PC-3 (cell line): ENCODE measurements around the gene BCL11A. TPM values are rescaled to one million over a fixed set of nuclear protein-coding genes. Genes with fewer than 3 reads are reported as not detected.

Experiments
- ATAC-seq: fragments of 200-7000 bp; cut with Tn5 transposase; 2 replicates; pipeline ENCODE4 v1.9.1; 2020; ENCODE audit warnings: mild to moderate bottlenecking, moderate library complexity
- BruUV-seq: library from RNA; stranded (reverse); fragments of 400-500 nt; replicated peaks from 2 replicates; lab custom pipeline; 2021; lab: Mats Ljungman, UMichigan
- CTCF ChIA-PET: fragments of 300-600 bp; sonication (Branson Sonifier 250); formaldehyde crosslinking; loops from one replicate; lab custom pipeline; 2022; ENCODE audit warnings: antibody characterized with exemption; lab: Charles Lee
- POLR2A ChIA-PET: fragments of 300-600 bp; sonication (Branson Sonifier 250); formaldehyde crosslinking; loops from one replicate; lab custom pipeline; 2022; ENCODE audit warnings: antibody characterized with exemption; ENCODE audit not compliant: unreplicated experiment; lab: Charles Lee
- DNase-seq: peaks from one replicate; pipeline ENCODE4 v3.0.0-alpha.2; 2015
- H2AFZ ChIP-seq: fragments of 300-600 bp; sonication (generic); 2 replicates; pipeline ENCODE4 v1.6.0; 2016; ENCODE audit warnings: antibody characterized with exemption, low read length
- H3F3A ChIP-seq: fragments of 300-600 bp; sonication (generic); one replicate; pipeline ENCODE4 v1.6.0; 2017; ENCODE audit warnings: antibody characterized with exemption, low read length, control low read depth, mild to moderate bottlenecking; ENCODE audit not compliant: unreplicated experiment
- H3K27ac ChIP-seq: fragments of 300-600 bp; sonication (generic); 2 replicates; pipeline ENCODE4 v1.5.1; 2016; ENCODE audit warnings: mild to moderate bottlenecking, low read length
- H3K27me3 ChIP-seq: fragments of 300-600 bp; sonication (generic); 2 replicates; pipeline ENCODE4 v1.6.1; 2016; ENCODE audit warnings: low read length, mixed read lengths
- H3K36me3 ChIP-seq: fragments of 300-600 bp; sonication (generic); 2 replicates; pipeline ENCODE4 v1.6.1; 2016; ENCODE audit warnings: low read depth, mixed run types, low read length, mixed read lengths
- H3K4me1 ChIP-seq: fragments of 300-600 bp; sonication (generic); 2 replicates; pipeline ENCODE4 v1.5.1; 2016; ENCODE audit warnings: low read length; ENCODE audit not compliant: insufficient read depth
- H3K4me2 ChIP-seq: fragments of 300-600 bp; sonication (generic); 2 replicates; pipeline ENCODE4 v1.6.0; 2016; ENCODE audit warnings: low read length
- H3K4me3 ChIP-seq: fragments of 300-600 bp; sonication (generic); 2 replicates; pipeline ENCODE4 v1.5.1; 2016; ENCODE audit warnings: mild to moderate bottlenecking, low read length, mixed read lengths
- H3K79me2 ChIP-seq: fragments of 300-600 bp; sonication (generic); 2 replicates; pipeline ENCODE4 v1.6.1; 2017; ENCODE audit warnings: low read length, mixed read lengths
- H3K9ac ChIP-seq: fragments of 300-600 bp; sonication (generic); 2 replicates; pipeline ENCODE4 v1.6.0; 2016; ENCODE audit warnings: mild to moderate bottlenecking, low read length
- H3K9me2 ChIP-seq: fragments of 300-600 bp; sonication (generic); replicated peaks from 2 replicates; pipeline ENCODE4 v1.6.1; 2016; ENCODE audit warnings: mixed run types, low read length, mixed read lengths
- H3K9me3 ChIP-seq: fragments of 300-600 bp; sonication (generic); 2 replicates; pipeline ENCODE4 v1.6.1; 2016; ENCODE audit warnings: low read length, mixed read lengths
- H4K20me1 ChIP-seq: fragments of 300-600 bp; sonication (generic); 2 replicates; pipeline ENCODE4 v1.6.1; 2016; ENCODE audit warnings: low read length, mixed read lengths
- CTCF ChIP-seq: fragments of 300-600 bp; sonication (generic); conservative IDR thresholded peaks from 2 replicates; pipeline ENCODE4 v1.5.1; 2017; ENCODE audit warnings: antibody characterized with exemption, low read depth, mild to moderate bottlenecking, low read length
- EZH2 ChIP-seq: fragments of 300-600 bp; sonication (generic); IDR thresholded peaks from one replicate; pipeline ENCODE4 v1.6.1; 2017; ENCODE audit warnings: antibody characterized with exemption, mild to moderate bottlenecking, low read length; ENCODE audit not compliant: unreplicated experiment
- EZH2phosphoT487 ChIP-seq: fragments of 300-600 bp; sonication (generic); IDR thresholded peaks from 2 replicates; pipeline ENCODE4 v1.6.1; 2018; ENCODE audit warnings: mild to moderate bottlenecking, antibody characterized with exemption, low read length, borderline replicate concordance
- intact Hi-C: fragments of 100-400 bp; cut with micrococcal nuclease; formaldehyde crosslinking; loops from 2 replicates; pipeline ENCODE4 v1.9.0; 2023
- total RNA-seq: library from RNA; depleted of rRNA; stranded (reverse); fragments of >200 nt; gene quantifications from 2 replicates; pipeline ENCODE4 v1.2.3, GENCODE V29; 2014

The BCL11A gene
- total RNA-seq, 1 experiment from 2014 or later = 4.6 TPM

- H3F3A ChIP-seq = no peaks in the 10 kb centered on the region
- no peak for DNase-seq
- ATAC-seq = no peak
- H2AFZ ChIP-seq = no peak overlapping the region
- intact Hi-C loops = no loop called here
- H3K9me3 ChIP-seq = no peaks in the 10 kb centered on the region
- H3K9me2 ChIP-seq = no peaks in the 10 kb centered on the region
- BruUV-seq = no TSS peak
- no peaks in the 10 kb centered on the region for H3K27me3 ChIP-seq
- no peaks in the 10 kb centered on the region for H3K79me2 ChIP-seq
- no peak for TF ChIP-seq CTCF
- TF ChIP-seq EZH2phosphoT487 = no peak
- no peak for TF ChIP-seq EZH2
- H3K4me2 ChIP-seq = no peak overlapping the region
- ChIA-PET CTCF (no interaction called here), POLR2A (no interaction called here)
- H3K27ac ChIP-seq = no peak overlapping the region
- no peaks in the 10 kb centered on the region for H4K20me1 ChIP-seq
- H3K9ac ChIP-seq = no peak overlapping the region
- no peaks in the 10 kb centered on the region for H3K4me1 ChIP-seq
- H3K36me3 ChIP-seq = no peaks in the 10 kb centered on the region
- no peak overlapping the region for H3K4me3 ChIP-seq
These were observed 105.5 kb downstream of the BCL11A start for GRCh38 chr2:60447943-60448342.

DNA sequence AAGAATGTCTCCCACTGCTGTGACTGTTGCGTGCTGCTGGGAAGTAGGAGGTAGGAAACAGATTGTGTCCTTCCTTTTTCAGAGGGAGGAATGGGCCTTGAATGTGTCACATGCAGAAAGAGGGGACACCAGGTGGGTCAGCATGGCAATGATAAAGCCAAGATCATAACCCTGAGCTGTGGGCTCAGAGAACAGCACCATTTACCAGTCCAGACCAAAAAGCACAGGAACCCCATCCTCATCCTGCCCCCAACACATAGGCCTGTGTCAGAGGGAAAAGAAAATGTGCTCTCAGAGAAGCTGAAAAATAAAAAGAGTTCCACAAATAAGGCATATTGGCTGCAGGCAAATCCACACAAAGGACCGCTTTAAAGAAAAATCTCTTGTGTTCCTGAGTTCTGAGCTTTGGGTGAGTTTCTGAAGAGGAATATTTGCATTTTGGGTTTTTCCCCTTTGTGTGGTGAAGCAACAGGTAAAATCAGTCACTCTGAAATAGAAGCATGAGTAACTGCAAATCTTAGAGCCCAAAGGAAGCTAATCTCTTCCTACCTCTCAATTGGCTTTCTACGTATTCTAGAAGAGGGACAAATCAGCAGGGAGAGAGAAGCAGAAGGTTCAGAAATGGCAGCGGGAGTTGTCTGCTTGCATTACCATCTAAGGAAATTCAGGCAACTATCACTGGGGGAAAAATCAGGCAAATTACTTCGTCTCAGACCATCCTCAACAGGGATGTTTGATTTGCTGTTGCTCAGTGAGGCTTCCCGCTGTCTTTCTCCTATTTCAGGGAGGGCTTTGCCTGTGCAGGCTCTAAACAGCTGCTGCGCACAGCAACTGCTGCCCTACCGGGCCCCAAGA is 106.8 kb downstream of the BCL11A start:
- ATAC-seq (no peak), DNase-seq (no peak)
- H3K4me1 ChIP-seq = peaks cover 5% of the 10 kb centered on the region; the same call in 1 of the 2 replicates
- no peaks in the 10 kb centered on the region for H3K27me3 ChIP-seq
- no peaks in the 10 kb centered on the region for H3K36me3 ChIP-seq
- no peaks in the 10 kb centered on the region for H3K9me2 ChIP-seq
- H4K20me1 ChIP-seq = no peaks in the 10 kb centered on the region
- H2AFZ ChIP-seq = no peak overlapping the region
- no peak overlapping the region for H3K9ac ChIP-seq
- TF ChIP-seq EZH2phosphoT487 (no peak), EZH2 (no peak), CTCF (no peak)
- no TSS peak for BruUV-seq
- no peaks in the 10 kb centered on the region for H3K79me2 ChIP-seq
- CTCF ChIA-PET = no interaction called here
- intact Hi-C loops = no loop called here
- H3K9me3 ChIP-seq = no peaks in the 10 kb centered on the region
- no peak overlapping the region for H3K4me3 ChIP-seq
- POLR2A ChIA-PET = no interaction called here
- H3K27ac ChIP-seq = no peak overlapping the region
- no peaks in the 10 kb centered on the region for H3F3A ChIP-seq
- H3K4me2 ChIP-seq = no peak overlapping the region

GRCh38 chr2:60445684-60446179 is 107.7 kb downstream of the BCL11A start:
- no peak overlapping the region for H3K4me2 ChIP-seq
- TF ChIP-seq EZH2phosphoT487 = no peak
- no peak for TF ChIP-seq EZH2
- no peak for TF ChIP-seq CTCF
- peaks cover 8% of the 10 kb centered on the region for H3K4me1 ChIP-seq
- H3K9ac ChIP-seq = no peak overlapping the region
- intact Hi-C loops = no loop called here
- H2AFZ ChIP-seq = no peak overlapping the region
- no TSS peak for BruUV-seq
- H3K9me3 ChIP-seq = no peaks in the 10 kb centered on the region
- ChIA-PET POLR2A (no interaction called here), CTCF (no interaction called here)
- no peaks in the 10 kb centered on the region for H3K9me2 ChIP-seq
- no peaks in the 10 kb centered on the region for H4K20me1 ChIP-seq
- no peaks in the 10 kb centered on the region for H3F3A ChIP-seq
- no peaks in the 10 kb centered on the region for H3K36me3 ChIP-seq
- H3K27me3 ChIP-seq = no peaks in the 10 kb centered on the region
- no peaks in the 10 kb centered on the region for H3K79me2 ChIP-seq
- no peak overlapping the region for H3K27ac ChIP-seq
- no peak overlapping the region for H3K4me3 ChIP-seq
- ATAC-seq (no peak), DNase-seq (no peak)
